Breast epithelium (tissue), 4 donors: ENCODE data around the gene CPAMD8. TPM values are rescaled to one million over a fixed set of nuclear protein-coding genes. Genes with fewer than 3 reads are reported as not detected.

Source experiments
- DNase-seq, 2 donors: peaks; one replicate each; pipeline ENCODE4 v3.0.0-alpha.2; 2019; ENCODE audit warnings: low spot score in 2 of 2
- H3K27ac ChIP-seq, 2 donors: fragments of 200-600 bp; sonication (generic) in 1 of 2; one replicate each; pipeline ENCODE4 v1.5.1; 2016 to 2019; ENCODE audit warnings: mild to moderate bottlenecking in 1 of 2
- H3K27me3 ChIP-seq, 2 donors: fragments of 200-600 bp; sonication (generic) in 1 of 2; one replicate each; pipeline versions ENCODE4 v1.5.1 to v1.6.0; 2017 to 2019; ENCODE audit warnings: control low read depth in 1 of 2, mild to moderate bottlenecking in 1 of 2
- H3K36me3 ChIP-seq: fragments of 200-600 bp; one replicate; pipeline ENCODE4 v1.5.1; 2019
- H3K4me1 ChIP-seq, 2 donors: fragments of 200-600 bp; sonication (generic); one replicate each; pipeline ENCODE4 v1.5.1; 2016 to 2019; ENCODE audit warnings: control low read depth in 1 of 2
- H3K4me3 ChIP-seq, 3 donors: fragments of 200-600 bp; sonication (generic); 1 replicate in 2 of 3; 2 replicates in 1 of 3; pipeline ENCODE4 v1.5.1; 2016 to 2019; ENCODE audit warnings: mild to moderate bottlenecking in 3 of 3, moderate library complexity in 2 of 3
- H3K9me3 ChIP-seq, 2 donors: fragments of 200-600 bp; sonication (generic) in 1 of 2; one replicate each; pipeline ENCODE4 v1.5.1; 2016 to 2019; ENCODE audit warnings: control low read depth in 1 of 2
- POLR2A ChIP-seq: fragments of 450-650 bp; IDR thresholded peaks from one replicate; pipeline ENCODE4 v1.6.1; 2016; ENCODE audit warnings: antibody characterized with exemption, mild to moderate bottlenecking, moderate library complexity
- POLR2AphosphoS5 ChIP-seq, 3 donors: sonication (generic); formaldehyde crosslinking; IDR thresholded peaks; one replicate each; pipeline ENCODE4 v1.6.1; 2017; ENCODE audit warnings: antibody characterized with exemption in 3 of 3
- intact Hi-C: fragments of 100-400 bp; cut with DNase I; formaldehyde crosslinking; loops from one replicate; pipeline ENCODE4 v1.15.1; 2023; ENCODE audit warnings: low total_unique reads
- total RNA-seq, 3 donors: library from RNA; depleted of rRNA; stranded (reverse); fragments of >200 nt; gene quantifications; one replicate each; pipeline ENCODE4 v1.1.0, GENCODE V29; 2016
- TF ChIP-seq, protein P1 (sequence below), 3 donors: fragments of 450-650 bp; IDR thresholded peaks; one replicate each; pipeline ENCODE4 v1.5.1; 2016 to 2017; ENCODE audit warnings: antibody characterized with exemption in 3 of 3, mild to moderate bottlenecking in 3 of 3, moderate library complexity in 3 of 3

CPAMD8 gene
- total RNA-seq, 3 donors from 2014 or later = 9.5 to 24.0 (median 20.2) TPM

DNA sequence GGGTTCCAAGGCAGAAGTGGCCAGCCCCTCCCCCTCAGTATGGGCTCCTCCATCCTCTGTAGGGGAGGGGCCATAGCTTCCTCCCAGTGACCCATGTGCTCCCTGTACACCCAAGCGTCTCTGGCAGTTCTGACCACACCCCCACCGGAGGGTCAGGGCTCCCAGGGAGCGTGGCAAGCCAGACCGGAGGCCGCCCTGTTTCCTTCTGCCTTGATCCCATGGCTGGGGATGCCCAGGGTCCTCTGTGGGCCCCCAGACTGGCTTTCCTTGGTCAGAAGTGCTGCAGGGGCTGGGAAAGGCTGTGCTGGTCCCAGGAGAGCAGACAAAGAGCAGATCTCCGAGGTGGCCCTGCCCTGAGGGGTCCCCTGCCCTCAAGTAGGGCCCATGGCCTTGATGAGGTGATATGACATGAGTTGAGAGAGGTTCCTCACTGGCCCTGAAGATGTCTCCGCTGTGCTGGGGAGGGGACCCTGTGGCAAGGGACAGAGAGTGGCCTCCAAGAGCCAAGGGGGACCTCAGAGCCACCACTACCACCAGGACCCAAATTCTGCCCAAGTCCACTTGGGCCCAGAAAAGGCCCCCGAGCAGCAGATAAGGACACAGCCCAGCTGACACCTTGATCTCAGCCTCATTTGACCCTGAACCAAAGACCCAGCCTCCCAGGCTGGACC is 145.6 kb downstream of the CPAMD8 start:
- Histone ChIP-seq H3K4me1 (no peaks in the 10 kb centered on the region), H3K4me3 (no peak overlapping the region), H3K27me3 (no peaks in the 10 kb centered on the region), H3K27ac (peak overlapping the region; percentile 71 to 72), H3K36me3 (peaks cover 9% of the 10 kb centered on the region), H3K9me3 (peaks cover 19 to 25% of the 10 kb centered on the region in 2 donors)
- DNase-seq = no peak
- TF ChIP-seq, protein P1, sequence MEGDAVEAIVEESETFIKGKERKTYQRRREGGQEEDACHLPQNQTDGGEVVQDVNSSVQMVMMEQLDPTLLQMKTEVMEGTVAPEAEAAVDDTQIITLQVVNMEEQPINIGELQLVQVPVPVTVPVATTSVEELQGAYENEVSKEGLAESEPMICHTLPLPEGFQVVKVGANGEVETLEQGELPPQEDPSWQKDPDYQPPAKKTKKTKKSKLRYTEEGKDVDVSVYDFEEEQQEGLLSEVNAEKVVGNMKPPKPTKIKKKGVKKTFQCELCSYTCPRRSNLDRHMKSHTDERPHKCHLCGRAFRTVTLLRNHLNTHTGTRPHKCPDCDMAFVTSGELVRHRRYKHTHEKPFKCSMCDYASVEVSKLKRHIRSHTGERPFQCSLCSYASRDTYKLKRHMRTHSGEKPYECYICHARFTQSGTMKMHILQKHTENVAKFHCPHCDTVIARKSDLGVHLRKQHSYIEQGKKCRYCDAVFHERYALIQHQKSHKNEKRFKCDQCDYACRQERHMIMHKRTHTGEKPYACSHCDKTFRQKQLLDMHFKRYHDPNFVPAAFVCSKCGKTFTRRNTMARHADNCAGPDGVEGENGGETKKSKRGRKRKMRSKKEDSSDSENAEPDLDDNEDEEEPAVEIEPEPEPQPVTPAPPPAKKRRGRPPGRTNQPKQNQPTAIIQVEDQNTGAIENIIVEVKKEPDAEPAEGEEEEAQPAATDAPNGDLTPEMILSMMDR (IDR thresholded peaks at IDR 0.05) = no peak
- TF ChIP-seq POLR2A (no peak), POLR2AphosphoS5 (IDR thresholded peaks at IDR 0.05) (no peak)
- intact Hi-C loops = no loop called here

DNA sequence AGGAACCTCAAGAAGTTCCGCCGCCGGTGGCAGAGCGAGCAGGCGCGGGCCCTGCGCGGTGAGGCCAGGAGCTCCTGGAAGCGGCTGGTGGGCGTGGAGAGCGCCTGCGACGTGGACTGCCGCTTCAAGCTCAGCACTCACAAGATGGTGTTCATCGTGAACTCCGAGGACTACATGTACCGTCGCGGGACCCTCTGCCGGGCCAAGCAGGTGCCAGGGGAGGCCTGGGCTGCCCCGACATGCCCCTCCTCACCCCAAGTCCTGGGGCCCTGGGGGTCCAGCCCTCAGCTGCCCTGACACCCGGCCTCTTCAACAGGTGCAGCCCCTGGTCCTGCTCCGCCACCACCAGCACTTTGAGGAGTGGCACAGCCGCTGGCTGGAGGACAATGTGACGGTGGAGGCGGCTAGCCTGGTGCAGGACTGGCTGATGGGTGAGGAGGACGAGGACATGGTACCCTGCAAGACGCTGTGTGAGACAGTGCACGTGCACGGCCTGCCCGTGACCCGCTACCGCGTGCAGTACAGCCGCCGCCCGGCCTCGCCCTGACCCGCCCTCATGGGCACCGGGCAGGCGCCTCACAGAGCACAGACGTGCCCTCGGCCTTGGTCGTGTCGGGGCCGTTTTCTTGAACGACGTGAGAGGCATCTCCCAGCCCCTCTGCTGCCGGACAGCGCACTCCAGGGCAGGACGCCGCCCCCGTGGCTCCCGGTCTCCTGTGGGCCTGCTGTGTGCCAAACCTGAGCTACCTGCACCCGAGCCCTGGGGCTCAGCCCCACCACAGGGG is 148.2 kb downstream of the CPAMD8 start:
- TF ChIP-seq POLR2A = no peak
- TF ChIP-seq, protein P1 (IDR thresholded peaks at IDR 0.05) = no peak
- no peak for TF ChIP-seq POLR2AphosphoS5 (IDR thresholded peaks at IDR 0.05)
- Histone ChIP-seq H3K27ac (peak overlapping the region; percentile 1 to 61), H3K4me1 (no peaks in the 10 kb centered on the region), H3K27me3 (no peaks in the 10 kb centered on the region), H3K36me3 (peaks cover 9% of the 10 kb centered on the region), H3K4me3 (no peak overlapping the region), H3K9me3 (peaks cover 19 to 25% of the 10 kb centered on the region in 2 donors)
- no peak for DNase-seq
- intact Hi-C loops = no loop called here

DNA sequence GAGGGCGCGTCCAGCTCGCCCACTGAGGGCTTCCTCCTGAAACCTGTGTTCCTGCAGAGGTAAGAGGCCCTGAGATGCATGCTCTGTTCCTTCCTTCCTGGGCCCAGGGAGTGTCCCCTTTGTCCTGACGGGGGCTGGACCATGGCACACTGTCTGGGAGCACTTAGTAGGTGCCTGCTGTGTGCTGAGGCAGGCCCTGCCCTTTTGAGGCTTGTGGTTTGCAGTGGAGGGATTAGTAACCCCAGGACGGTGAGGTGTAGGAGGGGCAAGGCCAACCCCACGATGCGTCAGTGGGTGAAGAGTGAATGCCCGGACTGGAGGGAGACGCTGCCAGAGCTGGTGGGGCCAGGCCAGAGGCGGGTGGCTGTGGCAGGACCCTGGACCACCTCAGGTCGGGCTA is 149.0 kb downstream of the CPAMD8 start:
- TF ChIP-seq POLR2A (no peak), POLR2AphosphoS5 (IDR thresholded peaks at IDR 0.05) (no peak)
- TF ChIP-seq, protein P1 (IDR thresholded peaks at IDR 0.05) = no peak
- Histone ChIP-seq H3K4me1 (no peaks in the 10 kb centered on the region), H3K36me3 (peaks cover 9% of the 10 kb centered on the region), H3K27ac (peak overlapping the region in 1 of 2 donors; percentile 61), H3K9me3 (peaks cover 13 to 19% of the 10 kb centered on the region in 2 donors), H3K4me3 (no peak overlapping the region), H3K27me3 (no peaks in the 10 kb centered on the region)
- DNase-seq = no peak
- intact Hi-C loops = no loop called here

GRCh38 chr19:16876904-16877361 is 149.7 kb downstream of the CPAMD8 start:
- TF ChIP-seq, protein P1 (IDR thresholded peaks at IDR 0.05) = no peak
- TF ChIP-seq POLR2AphosphoS5 (IDR thresholded peaks at IDR 0.05) (peak in 1 of 3 donors; percentile 62), POLR2A (no peak)
- no peaks in the 10 kb centered on the region for H3K4me1 ChIP-seq
- DNase-seq = no peak
- intact Hi-C loops = no loop called here
- peaks cover 9% of the 10 kb centered on the region for H3K36me3 ChIP-seq
- H3K27ac ChIP-seq = peak overlapping the region in 1 of 2 donors; percentile 61
- peaks cover 8 to 13% of the 10 kb centered on the region in 2 donors for H3K9me3 ChIP-seq
- H3K4me3 ChIP-seq = no peak overlapping the region
- H3K27me3 ChIP-seq = no peaks in the 10 kb centered on the region
